GM21526 (cell line): ENCODE measurements around the gene FUT7.
A peak's percentile ranks its signal among the peaks of the same experiment; 100 is the strongest.

Experiments used
- ATAC-seq: cut with Tn5 transposase; IDR thresholded peaks from one replicate; pipeline ENCODE4 v1.9.1; 2021; ENCODE audit warnings: moderate library complexity; ENCODE audit not compliant: unreplicated experiment, low FRiP score

Gene FUT7

GRCh38 chr9:137031904-137032640 lies at the start of gene FUT7:
Gene FUT7, minus strand, starts transcription at chr9:137032088. Its CDS starts 97 bp downstream, at chr9:137031991.
- no peak for ATAC-seq

GRCh38 chr9:137080260-137081122 lies 48.6 kb upstream of the FUT7 start:
- no peak for ATAC-seq

GRCh38 chr9:137079401-137079787 lies 47.5 kb upstream of the FUT7 start:
- no peak for ATAC-seq

GRCh38 chr9:137078701-137079400 lies 47.0 kb upstream of the FUT7 start:
- ATAC-seq, result no peak

- no peak for ATAC-seq
Observed at GRCh38 chr9:137077758-137078693, 46.1 kb upstream of the FUT7 start.

GRCh38 chr9:137077010-137077747 lies 45.3 kb upstream of the FUT7 start, which contains the start of gene UAP1L1:
Gene UAP1L1, plus strand, starts transcription at chr9:137077517. Its CDS starts 16 bp downstream, at chr9:137077533.
- ATAC-seq, result no peak

GRCh38 chr9:137076636-137077009 lies 44.7 kb upstream of the FUT7 start:
- no peak for ATAC-seq

GRCh38 chr9:137075275-137075775 lies 43.4 kb upstream of the FUT7 start:
- ATAC-seq, result no peak

GRCh38 chr9:137074657-137075274 lies 42.9 kb upstream of the FUT7 start:
- no peak for ATAC-seq

- no peak for ATAC-seq
Observed at GRCh38 chr9:137073992-137074399, 42.1 kb upstream of the FUT7 start.

GRCh38 chr9:137071282-137071681 lies 39.4 kb upstream of the FUT7 start:
- ATAC-seq, result no peak

- no peak for ATAC-seq
Observed at GRCh38 chr9:137070906-137071275, 39.0 kb upstream of the FUT7 start.

GRCh38 chr9:137070201-137070905 lies 38.5 kb upstream of the FUT7 start, which contains the start of gene SAPCD2:
Gene SAPCD2, minus strand, starts transcription at chr9:137070557. Its CDS starts 97 bp downstream, at chr9:137070460.
- ATAC-seq, result peak; percentile 71

GRCh38 chr9:137069508-137070091 lies 37.7 kb upstream of the FUT7 start:
- ATAC-seq, result peak; percentile 3

GRCh38 chr9:137068539-137069507 lies 36.9 kb upstream of the FUT7 start:
- no peak for ATAC-seq

GRCh38 chr9:137067860-137068538 lies 36.1 kb upstream of the FUT7 start:
- ATAC-seq, result no peak
